Measurements from ENCODE around the gene EID3.

Gene EID3

GRCh38 chr12:104340177-104340576 lies 36.6 kb downstream of the EID3 start:
- no peak for DNase-seq (ENCODE audit: low spot score)

- DNase-seq (ENCODE audit: low spot score) = no peak
Measured at GRCh38 chr12:104340925-104341611, 37.5 kb downstream of the EID3 start.

- DNase-seq (ENCODE audit: low spot score) = no peak
Measured at GRCh38 chr12:104342147-104342546, 38.6 kb downstream of the EID3 start.

GRCh38 chr12:104342635-104343249 lies 39.2 kb downstream of the EID3 start:
- no peak for DNase-seq (ENCODE audit: low spot score)

- no peak for DNase-seq (ENCODE audit: low spot score)
Measured at GRCh38 chr12:104344682-104345081, 41.1 kb downstream of the EID3 start.

GRCh38 chr12:104345234-104346066 lies 41.9 kb downstream of the EID3 start:
- DNase-seq (ENCODE audit: low spot score) = no peak

- no peak for DNase-seq (ENCODE audit: low spot score)
Measured at GRCh38 chr12:104347374-104348075, 44.0 kb downstream of the EID3 start.

GRCh38 chr12:104348283-104348993 lies 44.9 kb downstream of the EID3 start:
- no peak for DNase-seq (ENCODE audit: low spot score)

- no peak for DNase-seq (ENCODE audit: low spot score)
Measured at GRCh38 chr12:104348994-104349494, 45.5 kb downstream of the EID3 start.

GRCh38 chr12:104350211-104351056 lies 46.9 kb downstream of the EID3 start:
- no peak for DNase-seq (ENCODE audit: low spot score)

GRCh38 chr12:104351057-104351983 lies 47.8 kb downstream of the EID3 start:
- no peak for DNase-seq (ENCODE audit: low spot score)

GRCh38 chr12:104352106-104352713 lies 48.7 kb downstream of the EID3 start:
- no peak for DNase-seq (ENCODE audit: low spot score)

- DNase-seq (ENCODE audit: low spot score) = no peak
Measured at GRCh38 chr12:104353012-104353981, 49.8 kb downstream of the EID3 start.

GRCh38 chr12:104354167-104354867 lies 50.8 kb downstream of the EID3 start:
- no peak for DNase-seq (ENCODE audit: low spot score)

Data from D341Med (cell line).